ENCODE results near the gene SMARCD1. TPM values are rescaled to one million over a fixed set of nuclear protein-coding genes. Genes with fewer than 3 reads are reported as not detected.
"Not testable (repeated sequence)": the region's sequence is repeated elsewhere in the genome, so short reads cannot be mapped to it uniquely, and the experiment has no call there.

SMARCD1 gene
- total and polyA plus RNA-seq, 2 donors = 19.9 to 38.2 TPM

DNA sequence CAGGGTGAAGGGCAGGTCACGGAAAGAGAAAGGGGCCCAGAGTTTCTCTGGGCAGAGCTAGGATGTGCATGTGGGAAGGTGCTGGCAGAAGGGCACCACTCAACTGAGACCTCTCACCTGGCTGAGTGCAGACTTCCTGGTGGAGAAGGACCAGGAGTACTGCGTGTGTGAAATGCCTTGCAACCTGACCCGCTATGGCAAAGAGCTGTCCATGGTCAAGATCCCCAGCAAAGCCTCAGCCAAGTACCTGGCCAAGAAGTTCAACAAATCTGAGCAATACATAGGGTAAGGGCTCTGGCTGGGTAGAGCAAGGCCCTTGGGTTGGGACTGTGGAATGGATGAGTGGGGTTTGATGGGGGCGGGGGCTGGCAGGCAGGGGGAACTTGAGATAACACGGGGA is 5.4 kb upstream of the SMARCD1 start:
- DNase-seq (ENCODE audit: low read depth in 6 of 9, low spot score in 9 of 9) = no peak
- H3K9me3 ChIP-seq (ENCODE audit: control insufficient read depth in 2 of 2, insufficient read depth in 1 of 2, low read length in 1 of 2) = no peaks in the 10 kb centered on the region
- peaks cover 4 to 9% of the 10 kb centered on the region in 2 donors for H3K4me1 ChIP-seq (ENCODE audit: control insufficient read depth in 2 of 2, insufficient read depth in 2 of 2, low read length in 2 of 2)
- no peak overlapping the region for H3K4me3 ChIP-seq (ENCODE audit: low read length in 2 of 2)
- peaks cover 0 to 23% of the 10 kb centered on the region in 2 donors for H3K27me3 ChIP-seq (ENCODE audit: control insufficient read depth in 2 of 2, insufficient read depth in 1 of 2, low read length in 1 of 2)
- no peaks in the 10 kb centered on the region for H3K36me3 ChIP-seq (ENCODE audit: control insufficient read depth in 2 of 2, insufficient read depth in 2 of 2, low read length in 1 of 2)
- H3K27ac ChIP-seq (ENCODE audit: low read depth in 1 of 2, low read length in 1 of 2) = no peak overlapping the region
- WGBS = 99% methylated on average over 5 of the region's 5 CpGs

- Histone ChIP-seq H3K9me3 (ENCODE audit: control insufficient read depth in 2 of 2, insufficient read depth in 1 of 2, low read length in 1 of 2) (no peaks in the 10 kb centered on the region), H3K4me3 (ENCODE audit: low read length in 2 of 2) (no peak overlapping the region), H3K27ac (ENCODE audit: low read depth in 1 of 2, low read length in 1 of 2) (no peak overlapping the region), H3K4me1 (ENCODE audit: control insufficient read depth in 2 of 2, insufficient read depth in 2 of 2, low read length in 2 of 2) (peaks cover 4 to 13% of the 10 kb centered on the region in 2 donors), H3K36me3 (ENCODE audit: control insufficient read depth in 2 of 2, insufficient read depth in 2 of 2, low read length in 1 of 2) (peaks cover 0 to under 1% of the 10 kb centered on the region in 2 donors), H3K27me3 (ENCODE audit: control insufficient read depth in 2 of 2, insufficient read depth in 1 of 2, low read length in 1 of 2) (peaks cover 0 to 23% of the 10 kb centered on the region in 2 donors)
- 77% methylated on average over 46 of the region's 46 CpGs for WGBS
- no peak for DNase-seq (ENCODE audit: low read depth in 6 of 9, low spot score in 9 of 9)
Measured at GRCh38 chr12:50081096-50081808, 3.9 kb upstream of the SMARCD1 start.

GRCh38 chr12:50082644-50083043 is 2.5 kb upstream of the SMARCD1 start:
- 95% methylated on average over 7 of the region's 7 CpGs for WGBS
- Histone ChIP-seq H3K4me1 (ENCODE audit: control insufficient read depth in 2 of 2, insufficient read depth in 2 of 2, low read length in 2 of 2) (peaks cover 8 to 15% of the 10 kb centered on the region in 2 donors), H3K9me3 (ENCODE audit: control insufficient read depth in 2 of 2, insufficient read depth in 1 of 2, low read length in 1 of 2) (no peaks in the 10 kb centered on the region), H3K4me3 (ENCODE audit: low read length in 2 of 2) (no peak overlapping the region), H3K27ac (ENCODE audit: low read depth in 1 of 2, low read length in 1 of 2) (no peak overlapping the region), H3K27me3 (ENCODE audit: control insufficient read depth in 2 of 2, insufficient read depth in 1 of 2, low read length in 1 of 2) (peaks cover 0 to 23% of the 10 kb centered on the region in 2 donors), H3K36me3 (ENCODE audit: control insufficient read depth in 2 of 2, insufficient read depth in 2 of 2, low read length in 1 of 2) (peaks cover 13 to 14% of the 10 kb centered on the region in 2 donors)
- no peak for DNase-seq (ENCODE audit: low read depth in 6 of 9, low spot score in 9 of 9)

- DNase-seq (ENCODE audit: low read depth in 6 of 9, low spot score in 9 of 9) = no peak
- WGBS = 96% methylated on average over 1 of the region's 1 CpG
Measured at GRCh38 chr12:50083301-50083700, 1.8 kb upstream of the SMARCD1 start.

GRCh38 chr12:50084409-50084774 is 750 bp upstream of the SMARCD1 start:
- H3K27me3 ChIP-seq (ENCODE audit: control insufficient read depth in 2 of 2, insufficient read depth in 1 of 2, low read length in 1 of 2) = peaks cover 0 to 23% of the 10 kb centered on the region in 2 donors
- H3K9me3 ChIP-seq (ENCODE audit: control insufficient read depth in 2 of 2, insufficient read depth in 1 of 2, low read length in 1 of 2); DNase-seq (ENCODE audit: low read depth in 6 of 9, low spot score in 9 of 9): not testable (repeated sequence)
- 44% methylated on average over 7 of the region's 7 CpGs for WGBS
- peak overlapping the region; percentile 57 to 87 for H3K4me3 ChIP-seq (ENCODE audit: low read length in 2 of 2)
- H3K27ac ChIP-seq (ENCODE audit: low read depth in 1 of 2, low read length in 1 of 2) = peak overlapping the region; percentile 92 to 97
- H3K4me1 ChIP-seq (ENCODE audit: control insufficient read depth in 2 of 2, insufficient read depth in 2 of 2, low read length in 2 of 2) = peaks cover 8 to 15% of the 10 kb centered on the region in 2 donors
- H3K36me3 ChIP-seq (ENCODE audit: control insufficient read depth in 2 of 2, insufficient read depth in 2 of 2, low read length in 1 of 2) = peaks cover 27 to 31% of the 10 kb centered on the region in 2 donors

More at GRCh38 chr12:50083301-50083700, 1.8 kb upstream of the SMARCD1 start:
- H3K27ac ChIP-seq (ENCODE audit: low read depth in 1 of 2, low read length in 1 of 2) = no peak overlapping the region
- peaks cover 18 to 20% of the 10 kb centered on the region in 2 donors for H3K36me3 ChIP-seq (ENCODE audit: control insufficient read depth in 2 of 2, insufficient read depth in 2 of 2, low read length in 1 of 2)
- H3K4me1 ChIP-seq (ENCODE audit: control insufficient read depth in 2 of 2, insufficient read depth in 2 of 2, low read length in 2 of 2) = peaks cover 8 to 15% of the 10 kb centered on the region in 2 donors
- H3K9me3 ChIP-seq (ENCODE audit: control insufficient read depth in 2 of 2, insufficient read depth in 1 of 2, low read length in 1 of 2) = no peaks in the 10 kb centered on the region
- peaks cover 0 to 23% of the 10 kb centered on the region in 2 donors for H3K27me3 ChIP-seq (ENCODE audit: control insufficient read depth in 2 of 2, insufficient read depth in 1 of 2, low read length in 1 of 2)
- H3K4me3 ChIP-seq (ENCODE audit: low read length in 2 of 2) = no peak overlapping the region

- Histone ChIP-seq H3K4me1 (ENCODE audit: control insufficient read depth in 2 of 2, insufficient read depth in 2 of 2, low read length in 2 of 2) (peaks cover 8 to 15% of the 10 kb centered on the region in 2 donors), H3K36me3 (ENCODE audit: control insufficient read depth in 2 of 2, insufficient read depth in 2 of 2, low read length in 1 of 2) (peaks cover 37 to 43% of the 10 kb centered on the region in 2 donors), H3K9me3 (ENCODE audit: control insufficient read depth in 2 of 2, insufficient read depth in 1 of 2, low read length in 1 of 2) (no peaks in the 10 kb centered on the region), H3K27ac (ENCODE audit: low read depth in 1 of 2, low read length in 1 of 2) (peak overlapping the region; percentile 64 to 92), H3K27me3 (ENCODE audit: control insufficient read depth in 2 of 2, insufficient read depth in 1 of 2, low read length in 1 of 2) (peaks cover 0 to 16% of the 10 kb centered on the region in 2 donors), H3K4me3 (ENCODE audit: low read length in 2 of 2) (peak overlapping the region; percentile 57 to 87)
- 30% methylated on average over 8 of the region's 8 CpGs for WGBS
- no peak for DNase-seq (ENCODE audit: low read depth in 6 of 9, low spot score in 9 of 9)
Measured at GRCh38 chr12:50085615-50086072, 502 bp downstream of the SMARCD1 start.

- 94% methylated on average over 5 of the region's 5 CpGs for WGBS
Measured at GRCh38 chr12:50086148-50086547, 1.0 kb downstream of the SMARCD1 start.

GRCh38 chr12:50087151-50087550 is 2.0 kb downstream of the SMARCD1 start:
- Histone ChIP-seq H3K4me3 (ENCODE audit: low read length in 2 of 2) (no peak overlapping the region), H3K9me3 (ENCODE audit: control insufficient read depth in 2 of 2, insufficient read depth in 1 of 2, low read length in 1 of 2) (no peaks in the 10 kb centered on the region), H3K27me3 (ENCODE audit: control insufficient read depth in 2 of 2, insufficient read depth in 1 of 2, low read length in 1 of 2) (peaks cover 0 to under 1% of the 10 kb centered on the region in 2 donors), H3K27ac (ENCODE audit: low read depth in 1 of 2, low read length in 1 of 2) (no peak overlapping the region), H3K36me3 (ENCODE audit: control insufficient read depth in 2 of 2, insufficient read depth in 2 of 2, low read length in 1 of 2) (peaks cover 51 to 54% of the 10 kb centered on the region in 2 donors), H3K4me1 (ENCODE audit: control insufficient read depth in 2 of 2, insufficient read depth in 2 of 2, low read length in 2 of 2) (peaks cover 8 to 15% of the 10 kb centered on the region in 2 donors)
- WGBS = 98% methylated on average over 9 of the region's 9 CpGs
- DNase-seq (ENCODE audit: low read depth in 6 of 9, low spot score in 9 of 9) = no peak

More at GRCh38 chr12:50086148-50086547, 1.0 kb downstream of the SMARCD1 start:
- no peaks in the 10 kb centered on the region for H3K9me3 ChIP-seq (ENCODE audit: control insufficient read depth in 2 of 2, insufficient read depth in 1 of 2, low read length in 1 of 2)
- peak overlapping the region; percentile 57 to 87 for H3K4me3 ChIP-seq (ENCODE audit: low read length in 2 of 2)
- peaks cover 41 to 46% of the 10 kb centered on the region in 2 donors for H3K36me3 ChIP-seq (ENCODE audit: control insufficient read depth in 2 of 2, insufficient read depth in 2 of 2, low read length in 1 of 2)
- peaks cover 0 to 11% of the 10 kb centered on the region in 2 donors for H3K27me3 ChIP-seq (ENCODE audit: control insufficient read depth in 2 of 2, insufficient read depth in 1 of 2, low read length in 1 of 2)
- H3K4me1 ChIP-seq (ENCODE audit: control insufficient read depth in 2 of 2, insufficient read depth in 2 of 2, low read length in 2 of 2) = peaks cover 8 to 15% of the 10 kb centered on the region in 2 donors
- peak in 1 of 9 donors; percentile 14 for DNase-seq (ENCODE audit: low read depth in 6 of 9, low spot score in 9 of 9)
- peak overlapping the region in 1 of 2 donors; percentile 92 for H3K27ac ChIP-seq (ENCODE audit: low read depth in 1 of 2, low read length in 1 of 2)

GRCh38 chr12:50087995-50088394 is 2.9 kb downstream of the SMARCD1 start:
- DNase-seq (ENCODE audit: low read depth in 6 of 9, low spot score in 9 of 9) = no peak
- Histone ChIP-seq H3K4me3 (ENCODE audit: low read length in 2 of 2) (no peak overlapping the region), H3K9me3 (ENCODE audit: control insufficient read depth in 2 of 2, insufficient read depth in 1 of 2, low read length in 1 of 2) (no peaks in the 10 kb centered on the region), H3K4me1 (ENCODE audit: control insufficient read depth in 2 of 2, insufficient read depth in 2 of 2, low read length in 2 of 2) (peaks cover 8 to 15% of the 10 kb centered on the region in 2 donors), H3K36me3 (ENCODE audit: control insufficient read depth in 2 of 2, insufficient read depth in 2 of 2, low read length in 1 of 2) (peaks cover 60 to 62% of the 10 kb centered on the region in 2 donors), H3K27ac (ENCODE audit: low read depth in 1 of 2, low read length in 1 of 2) (no peak overlapping the region), H3K27me3 (ENCODE audit: control insufficient read depth in 2 of 2, insufficient read depth in 1 of 2, low read length in 1 of 2) (no peaks in the 10 kb centered on the region)
- WGBS = 96% methylated on average over 3 of the region's 3 CpGs
